Lung microvascular endothelial cell (primary cell): ENCODE measurements around the gene FAM222B. TPM values are rescaled to one million over a fixed set of nuclear protein-coding genes. Genes with fewer than 3 reads are reported as not detected.
"Not testable (repeated sequence)": the region's sequence is repeated elsewhere in the genome, so short reads cannot be mapped to it uniquely, and the experiment has no call there.

ENCODE experiments used
- DNase-seq, 2 donors: peaks; one replicate each; pipeline versions ENCODE4 v3.0.0 to v3.0.0-alpha.2; 2010; ENCODE audit warnings: low read depth in 2 of 2
- total RNA-seq: library from RNA; depleted of rRNA; stranded (reverse); fragments of >200 nt; gene quantifications from 2 replicates; pipeline ENCODE4 v1.2.1, GENCODE V29; 2014

FAM222B gene
- total RNA-seq, 1 donor from 2014 or later: 6.5 TPM

DNA sequence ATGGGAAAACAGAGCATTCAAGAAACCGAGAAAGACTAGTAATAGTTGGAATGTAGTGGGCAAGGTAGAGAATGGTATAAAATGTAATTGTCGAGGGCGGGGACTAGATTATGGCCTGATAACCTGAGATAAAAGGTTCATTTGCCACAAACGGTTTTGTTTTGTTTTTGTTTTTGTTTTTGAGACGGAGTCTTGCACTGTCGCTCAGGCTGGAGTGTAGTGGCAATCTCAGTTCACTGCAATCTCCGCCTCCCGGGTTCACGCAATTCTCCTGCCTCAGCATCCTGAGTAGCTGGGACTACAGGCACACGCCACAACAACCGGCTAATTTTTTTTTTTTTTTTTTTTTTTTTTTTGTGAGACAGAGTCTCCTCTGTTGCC is 112.7 kb downstream of the FAM222B start:
- no peak for DNase-seq

DNA sequence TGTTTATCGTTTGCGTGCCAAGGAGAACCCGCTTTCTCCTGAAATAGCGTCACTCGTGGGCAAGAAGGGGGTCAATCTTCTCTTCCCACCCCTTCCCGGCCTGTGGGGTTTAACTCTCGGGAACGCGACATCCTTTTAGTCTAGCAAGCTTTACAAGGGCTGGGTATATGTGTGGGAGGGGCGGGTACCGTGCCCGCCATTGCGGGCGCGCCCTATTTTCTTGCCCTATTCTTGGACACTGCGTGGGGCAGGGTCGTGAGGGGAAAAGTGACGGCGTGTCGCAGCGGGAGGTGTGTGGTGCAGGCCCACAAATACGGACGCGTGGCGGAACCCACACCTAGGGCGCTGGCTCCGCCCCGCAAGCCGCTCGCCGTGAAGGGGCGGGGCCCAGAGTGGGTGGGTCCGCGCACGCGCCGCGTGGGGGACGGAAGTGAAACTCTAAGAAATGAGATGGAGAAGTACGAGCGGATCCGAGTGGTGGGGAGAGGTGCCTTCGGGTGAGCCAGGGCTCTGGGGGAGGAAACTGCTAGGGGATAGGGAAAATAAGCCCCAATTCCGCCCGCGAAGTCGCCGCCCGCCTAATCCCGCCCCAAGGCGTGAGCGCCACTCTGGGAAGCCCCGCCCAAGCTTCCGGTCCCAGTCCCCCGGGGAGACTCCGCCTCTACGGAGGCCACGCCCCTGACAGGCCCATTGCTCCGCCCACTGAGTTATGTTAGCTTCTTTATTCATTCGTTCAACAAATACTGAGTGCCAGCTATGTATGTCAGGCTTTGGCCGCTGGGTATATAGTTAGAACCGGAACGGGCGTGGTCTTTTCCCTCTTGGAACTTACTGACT is 114.0 kb downstream of the FAM222B start, which contains the start of gene NEK8:
TSS of gene NEK8 (plus strand) at position 425 of the 837 bp plus-strand sequence. CDS start at position 451, 26 bp downstream.
- peak; percentile 92 to 93 for DNase-seq

DNA sequence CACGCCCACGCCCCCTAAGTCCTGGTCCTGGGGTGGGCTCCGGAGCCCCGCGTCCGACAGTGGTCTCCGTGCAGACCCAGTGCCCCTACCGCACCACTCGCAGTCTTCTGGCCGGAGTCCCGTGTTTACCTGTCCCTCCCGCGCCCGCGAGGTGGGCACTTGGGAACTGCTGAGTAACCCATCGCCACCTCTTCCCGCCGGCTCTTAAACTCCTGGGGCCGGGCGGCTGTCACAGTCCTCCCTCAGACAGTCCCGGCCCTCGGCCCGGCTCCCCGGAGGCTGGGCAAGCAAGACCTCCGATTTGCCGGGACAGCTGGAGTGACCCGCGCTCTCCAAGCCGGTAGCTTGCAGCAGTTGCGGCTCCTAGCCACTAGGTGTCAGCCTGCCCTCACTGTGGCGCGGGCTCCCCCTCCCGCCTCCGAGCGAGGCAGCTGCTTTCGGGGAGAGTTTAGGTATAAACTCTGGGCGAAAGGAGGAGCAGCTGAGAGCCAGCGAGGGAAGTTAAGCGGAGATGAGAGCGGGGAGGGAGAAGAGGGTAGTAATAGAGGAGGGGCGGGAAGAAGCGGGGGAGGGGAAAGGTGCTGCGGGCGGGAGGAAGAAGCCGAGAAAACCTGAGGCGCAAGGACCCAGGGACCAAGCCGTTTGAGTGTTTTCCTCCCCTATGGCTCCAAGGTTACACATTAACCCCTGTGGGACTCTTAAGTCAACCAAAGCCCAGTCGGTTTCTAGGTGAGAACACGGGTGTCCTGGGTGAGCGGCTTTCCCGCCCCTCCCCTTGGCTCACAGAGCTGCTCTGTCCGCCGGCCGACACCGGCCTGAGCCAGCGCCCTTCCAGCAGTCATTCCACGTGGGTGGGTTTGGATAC is 115.7 kb downstream of the FAM222B start:
- DNase-seq: peak; percentile 90 to 91

DNA sequence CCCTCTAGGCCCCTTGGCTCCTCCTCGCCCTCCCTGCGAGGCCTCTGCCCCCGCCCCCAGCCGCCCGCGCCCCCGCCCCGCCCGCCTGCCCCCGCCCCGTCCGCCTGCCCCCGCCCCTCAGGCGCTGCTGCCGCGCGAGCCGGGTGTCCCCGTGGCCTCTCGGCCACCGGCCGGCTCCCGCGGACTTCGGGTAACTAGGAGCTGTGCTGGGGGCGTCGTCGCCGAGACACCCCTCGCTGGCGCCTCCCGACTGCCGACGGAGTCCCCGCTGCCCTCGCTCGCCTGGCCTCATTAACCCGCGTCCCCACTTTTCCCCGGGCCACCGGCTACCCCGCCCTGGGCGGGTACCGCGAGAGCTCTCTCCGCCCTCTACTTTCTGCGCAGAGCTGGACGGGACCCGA is 116.4 kb downstream of the FAM222B start, which contains the start of gene TLCD1:
TSS of gene TLCD1 (minus strand) at position 8 of the 401 bp plus-strand sequence. CDS start 136 bp downstream, outside the sequence.
- DNase-seq: peak in 1 of 2 donors; percentile 51

DNA sequence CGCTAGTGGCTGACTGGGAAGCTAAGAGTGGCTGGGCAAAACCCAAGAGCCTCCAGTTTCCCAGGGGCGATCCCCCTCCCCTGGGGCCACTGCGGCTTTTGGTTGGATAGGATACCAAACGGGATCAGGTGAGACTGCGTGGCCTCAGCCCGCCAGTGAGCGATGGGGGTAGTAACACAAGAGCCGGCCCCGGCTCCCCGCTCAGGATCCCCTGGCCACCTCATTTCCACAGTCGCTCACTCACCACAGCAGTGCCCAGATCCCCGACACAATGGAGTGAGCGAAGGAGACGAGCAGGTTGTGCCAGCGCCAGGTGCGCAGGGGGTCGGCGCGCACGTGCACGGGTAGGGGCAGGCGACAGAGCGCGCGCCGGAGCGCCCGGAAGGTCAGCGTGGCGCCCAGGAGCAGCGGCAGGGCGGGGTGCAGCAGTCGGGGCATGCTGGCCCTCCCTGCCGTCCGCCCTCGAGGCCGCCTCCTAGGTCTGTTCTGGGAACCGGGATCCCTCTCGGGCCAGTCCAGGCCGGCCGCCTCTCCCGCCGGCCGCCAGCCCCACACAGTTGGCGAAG is 116.8 kb downstream of the FAM222B start:
- no peak for DNase-seq

DNA sequence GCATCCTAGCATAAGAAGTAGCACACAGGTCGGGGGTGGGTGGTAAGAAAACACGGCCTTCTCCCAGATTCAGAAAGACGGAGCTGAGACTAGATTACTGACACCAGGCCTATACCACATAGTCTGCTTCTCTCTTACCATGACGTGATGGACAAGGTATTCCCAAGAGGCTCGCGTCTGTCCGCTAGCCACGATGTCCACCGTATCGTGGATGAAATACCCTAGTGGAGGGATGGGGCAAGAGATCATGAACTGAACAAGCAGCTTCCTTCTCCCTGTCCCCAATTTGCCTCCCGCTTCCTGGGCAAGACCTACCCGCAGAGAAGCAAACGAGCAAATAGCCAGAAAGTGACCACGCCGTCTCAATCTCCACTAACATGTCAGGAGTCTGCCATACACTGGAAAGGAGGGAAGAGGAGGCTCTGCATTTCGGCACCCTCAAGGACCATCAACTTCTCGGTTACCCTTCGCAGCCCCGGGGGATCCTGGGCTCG is 117.4 kb downstream of the FAM222B start:
- DNase-seq: no peak

DNA sequence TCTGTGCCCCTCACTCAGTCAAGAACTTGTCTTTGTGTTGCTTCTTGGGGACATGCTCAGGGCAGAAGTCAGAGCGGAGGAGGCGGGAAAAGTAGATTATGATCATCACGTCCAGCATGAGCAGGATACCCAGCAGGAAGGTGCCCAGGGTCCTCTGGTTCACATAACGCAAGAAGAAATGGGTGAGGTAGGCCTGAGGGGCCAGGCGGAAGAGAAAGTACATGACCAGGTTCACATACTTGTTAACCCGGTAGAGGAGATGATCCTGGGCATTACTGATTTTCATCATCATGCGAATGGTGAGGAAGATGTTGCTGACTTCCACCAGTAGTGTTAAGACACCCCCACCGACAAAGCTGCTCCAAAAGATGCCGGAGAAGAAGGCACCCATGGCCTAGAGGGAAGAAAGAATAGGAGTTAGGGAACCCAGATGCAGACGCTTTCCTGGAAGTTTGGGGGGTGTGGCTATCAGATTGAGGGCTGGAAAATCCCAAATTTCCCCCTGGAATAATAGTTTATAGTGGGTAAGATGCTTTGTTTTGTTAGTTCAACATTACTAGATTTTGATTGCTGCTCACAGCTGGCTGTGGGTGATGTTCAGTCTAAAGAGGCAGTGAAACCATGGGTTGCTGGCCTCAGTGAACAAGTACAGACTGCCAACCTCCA is 118.0 kb downstream of the FAM222B start:
- DNase-seq: no peak

DNA sequence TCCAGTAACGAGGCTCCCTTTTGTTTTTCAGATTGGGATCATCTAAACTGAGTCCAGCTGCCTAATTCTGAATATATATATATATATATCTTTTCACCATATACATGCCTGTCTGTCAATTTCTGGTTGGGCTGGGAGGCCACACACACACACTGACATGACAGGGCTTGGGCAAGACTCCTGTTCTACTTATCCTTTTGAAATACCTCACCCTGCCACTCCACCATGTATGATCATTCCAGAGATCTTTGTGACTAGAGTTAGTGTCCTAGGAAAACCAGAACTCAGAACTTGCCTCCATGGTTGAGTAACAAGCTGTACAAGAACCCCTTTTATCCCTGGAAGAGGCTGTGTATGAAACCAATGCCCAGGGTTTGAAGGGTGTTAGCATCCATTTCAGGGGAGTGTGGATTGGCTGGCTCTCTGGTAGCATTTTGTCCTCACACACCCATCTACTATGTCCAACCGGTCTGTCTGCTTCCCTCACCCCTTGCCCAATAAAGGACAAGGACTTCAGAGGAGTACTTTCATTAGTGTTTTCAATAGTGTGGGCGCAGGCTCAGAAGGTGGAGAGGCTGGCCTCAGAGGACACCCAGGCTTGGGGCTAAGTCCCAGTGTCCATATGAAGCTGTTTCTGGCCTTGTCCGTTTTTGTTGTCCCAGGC is 118.6 kb downstream of the FAM222B start:
- DNase-seq: not testable (repeated sequence)

DNA sequence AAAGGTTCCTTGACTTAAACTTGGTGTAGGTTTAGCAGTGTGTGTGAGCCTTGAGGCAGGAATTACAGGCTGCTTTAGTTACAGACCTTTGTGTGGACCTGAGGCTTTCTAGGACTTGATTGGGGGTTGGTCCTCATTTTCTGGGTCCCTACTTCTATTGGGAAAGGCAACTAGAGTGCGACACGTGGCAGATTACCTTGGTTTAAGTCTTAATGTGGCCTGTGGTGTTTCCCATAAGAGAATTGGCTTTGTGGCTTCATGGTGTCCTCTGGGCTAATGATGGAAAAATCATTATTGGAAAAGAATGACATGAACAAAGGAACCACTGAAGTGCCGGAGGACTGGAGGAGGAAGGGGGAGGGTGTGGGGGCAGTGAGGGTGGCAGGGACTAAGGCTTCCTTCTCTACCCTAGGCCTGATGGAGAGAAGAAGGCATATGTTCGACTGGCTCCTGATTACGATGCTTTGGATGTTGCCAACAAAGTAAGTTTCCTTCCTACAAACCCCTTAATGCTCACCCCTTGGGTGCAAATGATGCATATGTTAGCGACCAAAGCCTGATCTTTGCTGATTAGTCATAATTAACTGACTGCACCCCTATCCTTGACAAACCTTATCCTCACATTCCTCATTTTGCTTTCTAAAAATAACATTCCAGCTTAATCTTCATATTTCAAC is 119.3 kb downstream of the FAM222B start:
- no peak for DNase-seq

DNA sequence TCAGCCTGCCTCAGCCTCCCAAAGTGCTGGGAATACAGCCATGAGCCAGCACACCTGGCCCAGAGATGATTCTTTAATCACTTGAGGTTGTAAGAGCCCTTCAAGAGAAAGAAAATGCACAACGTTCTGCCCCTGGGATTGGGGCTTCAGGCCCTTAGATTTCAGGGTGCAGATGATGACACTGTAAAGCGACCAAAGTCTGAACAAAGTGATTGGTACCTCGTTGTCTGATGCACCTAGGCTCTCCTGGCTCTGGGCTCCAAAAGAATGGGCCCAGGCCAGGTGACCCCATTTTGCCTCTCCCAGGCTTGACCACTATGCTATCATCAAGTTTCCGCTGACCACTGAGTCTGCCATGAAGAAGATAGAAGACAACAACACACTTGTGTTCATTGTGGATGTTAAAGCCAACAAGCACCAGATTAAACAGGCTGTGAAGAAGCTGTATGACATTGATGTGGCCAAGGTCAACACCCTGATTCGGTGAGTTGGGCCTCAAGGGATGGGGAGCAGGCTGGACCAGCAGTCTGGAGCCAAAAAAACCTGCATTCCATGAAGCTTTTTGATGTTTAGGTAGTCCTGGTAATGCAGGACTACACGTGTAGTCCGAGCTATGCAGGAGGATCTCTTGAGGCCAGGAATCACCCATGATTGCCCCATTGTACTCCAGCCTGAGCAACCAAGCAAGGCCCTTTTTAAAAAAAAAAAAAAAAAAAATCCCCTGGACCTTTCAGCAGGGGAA is 120.0 kb downstream of the FAM222B start:
- DNase-seq: no peak

DNA sequence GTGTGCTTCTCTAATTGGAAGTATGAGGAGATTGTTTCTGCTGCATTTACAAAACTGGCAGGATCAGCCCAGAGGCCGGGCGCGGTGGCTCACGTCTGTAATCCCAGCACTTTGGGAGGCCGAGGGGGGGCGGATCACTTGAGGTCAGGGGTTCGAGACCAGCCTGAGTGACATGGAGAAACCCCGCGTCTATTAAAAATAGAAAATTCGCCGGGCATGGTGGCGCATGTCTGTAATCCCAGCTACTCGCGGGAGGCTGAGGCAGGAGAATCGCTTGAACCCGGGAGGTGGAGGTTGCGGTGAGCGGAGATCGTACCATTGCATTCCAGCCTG is 121.6 kb downstream of the FAM222B start:
- DNase-seq: not testable (repeated sequence)

DNA sequence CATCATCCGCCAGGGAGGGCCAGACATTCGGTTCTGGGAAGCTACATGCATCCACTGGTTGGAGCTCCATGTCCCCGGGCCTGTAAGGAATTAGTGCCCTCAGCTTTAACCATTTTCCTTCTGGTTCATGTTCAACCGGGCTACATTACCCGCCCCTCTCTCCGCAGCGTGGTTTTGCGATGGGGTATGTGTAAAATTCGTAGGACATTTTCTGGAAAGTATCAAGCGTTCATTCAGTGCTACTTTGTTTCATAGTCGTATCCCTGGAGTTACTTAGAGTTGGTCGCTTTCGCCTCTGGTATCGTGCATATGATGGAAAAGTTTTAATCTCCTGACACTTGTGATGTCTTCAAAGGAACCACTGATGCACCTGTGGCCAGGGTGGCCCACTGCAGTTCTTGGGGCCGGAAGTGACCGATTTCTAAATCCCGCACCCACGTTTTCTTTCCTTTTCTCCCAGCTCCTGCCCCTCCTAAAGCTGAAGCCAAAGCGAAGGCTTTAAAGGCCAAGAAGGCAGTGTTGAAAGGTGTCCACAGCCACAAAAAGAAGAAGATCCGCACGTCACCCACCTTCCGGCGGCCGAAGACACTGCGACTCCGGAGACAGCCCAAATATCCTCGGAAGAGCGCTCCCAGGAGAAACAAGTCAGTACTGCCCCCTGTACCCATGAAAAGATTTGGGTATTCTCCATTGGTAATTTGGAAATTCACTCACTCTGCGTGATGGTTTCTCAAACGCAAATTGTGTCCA is 122.2 kb downstream of the FAM222B start:
- no peak for DNase-seq

DNA sequence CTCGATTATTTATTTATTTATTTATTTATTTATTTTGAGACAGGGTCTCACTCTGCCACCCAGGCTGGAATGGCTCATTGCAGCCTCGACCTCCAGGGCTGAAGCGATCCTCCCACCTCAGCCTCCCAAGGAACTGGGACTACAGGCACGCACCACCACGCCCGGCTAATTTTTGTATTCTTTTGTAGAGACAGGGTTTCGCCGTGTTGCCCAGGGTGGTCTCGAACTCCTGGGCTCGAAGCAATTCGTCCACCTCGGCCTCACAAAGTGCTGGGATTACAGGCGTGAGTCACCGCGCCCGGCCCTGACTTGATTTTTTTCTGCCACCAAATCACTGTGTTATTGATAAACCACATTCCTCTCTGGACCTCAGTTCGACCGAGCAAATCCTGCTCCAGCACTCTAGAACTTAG is 123.6 kb downstream of the FAM222B start:
- no peak for DNase-seq

DNA sequence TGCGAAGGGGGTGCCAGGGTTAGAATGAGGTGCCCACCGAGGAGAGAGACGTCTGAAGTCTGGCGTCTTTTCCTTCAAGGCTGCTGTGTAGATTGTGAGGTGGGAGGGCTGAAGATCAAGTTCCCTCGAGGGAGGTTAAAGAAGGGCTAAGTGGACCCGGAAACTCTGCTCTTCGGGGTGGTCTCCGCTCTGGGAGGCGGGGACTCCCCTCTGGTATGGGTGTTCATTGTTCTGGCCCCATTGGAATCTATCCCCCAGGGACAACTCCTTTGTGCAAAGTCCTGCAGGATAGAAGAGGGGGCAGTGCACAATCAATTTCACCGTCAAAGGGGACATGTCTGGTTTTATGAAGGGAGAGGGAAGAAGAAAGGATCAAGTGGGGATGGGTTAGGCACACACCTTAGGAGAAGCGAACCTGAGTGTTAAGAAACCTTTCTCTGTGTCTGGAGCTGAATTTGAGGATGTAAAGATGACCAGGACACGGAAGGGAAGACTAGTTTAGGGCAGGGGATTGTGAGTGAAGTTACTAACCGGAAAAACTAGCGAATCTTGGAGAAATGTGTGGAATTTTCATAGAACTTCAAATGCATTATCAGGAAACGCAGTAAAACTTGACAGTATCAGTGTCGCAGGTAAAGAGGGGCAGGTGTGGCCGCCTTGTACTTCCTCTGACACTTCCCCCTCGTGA is 124.1 kb downstream of the FAM222B start:
- no peak for DNase-seq

DNA sequence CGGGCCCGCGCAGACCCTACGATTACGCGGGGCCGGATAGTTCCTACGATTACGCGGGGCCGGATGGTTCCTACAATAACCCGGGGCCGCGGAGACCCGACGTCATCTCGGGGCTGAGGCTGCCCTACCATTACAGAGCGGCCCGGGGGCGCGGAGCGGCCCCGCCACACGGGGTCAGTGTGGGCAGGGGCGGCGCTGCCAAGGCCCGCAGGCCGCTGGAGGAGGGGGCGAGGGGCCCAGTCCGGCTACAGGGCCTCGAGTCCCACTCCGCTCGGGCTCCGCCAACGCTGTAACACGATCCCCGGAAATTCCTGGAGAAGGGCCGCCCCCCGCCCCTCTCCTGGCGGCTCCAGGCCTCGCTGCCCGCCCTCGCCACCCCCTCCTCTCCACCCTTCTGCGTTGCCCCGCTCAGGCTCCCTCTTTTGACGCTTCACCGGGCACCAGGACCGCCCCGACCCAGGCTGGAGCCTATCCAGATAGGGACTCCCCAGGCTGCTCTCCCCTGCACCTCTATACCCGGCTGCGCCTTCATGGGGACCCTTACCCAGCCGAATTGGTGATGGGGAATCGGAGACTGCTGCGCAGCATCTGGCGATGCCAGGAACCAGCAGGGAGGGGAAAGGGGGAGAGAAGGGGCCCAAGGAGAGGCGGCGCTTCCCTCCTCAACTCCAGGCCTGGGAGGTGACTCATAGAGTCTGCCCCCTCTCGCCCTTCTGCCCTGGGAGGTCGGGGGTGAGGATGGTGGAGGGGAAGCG is 124.8 kb downstream of the FAM222B start, which contains the start of gene RAB34:
TSS of gene RAB34 (minus strand) at position 291 of the 755 bp plus-strand sequence. CDS start 602 bp downstream, outside the sequence.
- peak in 1 of 2 donors; percentile 49 for DNase-seq

DNA sequence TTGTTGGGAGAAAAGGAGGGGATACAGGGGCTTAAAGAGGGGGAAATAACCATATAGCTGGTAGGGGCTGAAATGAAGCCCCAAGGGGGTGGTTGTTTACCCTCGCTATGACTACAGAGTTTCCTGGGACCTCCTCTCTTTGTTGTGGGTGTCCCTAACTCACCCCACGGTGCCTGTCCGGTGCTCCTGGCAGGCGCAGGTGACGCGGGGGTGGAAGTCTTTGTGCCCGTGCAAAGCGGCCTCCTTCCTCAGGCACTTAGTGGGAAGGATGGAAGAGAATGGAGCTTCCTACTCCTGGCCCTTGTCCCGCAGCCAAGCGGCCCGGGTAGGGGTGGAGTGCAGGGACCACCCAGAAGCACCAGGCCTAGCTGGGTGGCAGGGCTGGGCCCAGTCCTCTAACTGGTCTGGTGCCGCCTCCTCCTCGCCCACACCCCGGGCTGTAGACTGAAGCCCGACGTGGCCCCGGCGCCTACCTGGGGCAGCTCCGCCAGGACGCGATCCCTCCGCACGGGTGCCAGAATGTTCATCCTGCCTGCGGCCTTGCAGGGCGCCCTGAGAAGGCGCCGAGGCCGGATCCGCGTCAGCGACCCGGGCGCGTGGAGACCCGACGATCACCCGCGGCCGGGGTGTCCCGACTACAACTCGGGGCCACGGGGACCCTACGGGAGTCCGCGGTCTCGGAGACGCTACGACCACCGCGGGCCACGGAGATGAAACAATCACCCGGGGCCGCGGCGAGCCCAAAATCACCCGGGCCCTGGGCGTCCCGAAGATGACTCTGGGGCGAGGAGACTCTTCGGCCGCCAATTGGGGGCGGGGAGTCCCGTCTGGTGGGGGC is 125.6 kb downstream of the FAM222B start:
- no peak for DNase-seq
